Glutamatergic neuron (in vitro differentiated cells): Measurements from ENCODE around the gene COX11. TPM values are rescaled to one million over a fixed set of nuclear protein-coding genes. Genes with fewer than 3 reads are reported as not detected.

Experiments
- DNase-seq: peaks from one replicate; pipeline ENCODE4 v3.0.0; 2022
- H3K27ac Mint-ChIP-seq: one replicate; pipeline ENCODE4 v1.8.0; 2020; ENCODE audit warnings: mild to moderate bottlenecking, mixed read lengths, inconsistent platforms; ENCODE audit not compliant: unreplicated experiment
- H3K27me3 Mint-ChIP-seq: one replicate; pipeline ENCODE4 v1.8.0; 2020; ENCODE audit warnings: mild to moderate bottlenecking, moderate library complexity, mixed read lengths, inconsistent platforms; ENCODE audit not compliant: unreplicated experiment
- H3K36me3 Mint-ChIP-seq: one replicate; pipeline ENCODE4 v1.8.0; 2020; ENCODE audit warnings: mild to moderate bottlenecking, mixed read lengths, inconsistent platforms; ENCODE audit not compliant: unreplicated experiment
- H3K4me1 Mint-ChIP-seq: one replicate; pipeline ENCODE4 v1.8.0; 2020; ENCODE audit warnings: mild to moderate bottlenecking, low read depth, mixed read lengths, inconsistent platforms; ENCODE audit not compliant: unreplicated experiment
- H3K4me3 Mint-ChIP-seq: one replicate; pipeline ENCODE4 v1.8.0; 2020; ENCODE audit warnings: mild to moderate bottlenecking, mixed read lengths, inconsistent platforms; ENCODE audit not compliant: unreplicated experiment
- H3K9me3 Mint-ChIP-seq: one replicate; pipeline ENCODE4 v1.8.0; 2020; ENCODE audit warnings: mild to moderate bottlenecking, moderate library complexity, mixed read lengths, inconsistent platforms; ENCODE audit not compliant: unreplicated experiment
- CTCF ChIP-seq: fragments of 200-600 bp; sonication (generic); IDR thresholded peaks from one replicate; pipeline ENCODE4 v1.5.0; 2021; ENCODE audit not compliant: partially characterized antibody, unreplicated experiment
- total RNA-seq: library from RNA; stranded (reverse); fragmentation: NEBNext Ultra II Directional; extraction: Animal tissue kit (Norgen Biotek cat#: 25700); gene quantifications from one replicate; pipeline ENCODE4 v1.2.1, GENCODE V29; 2021; ENCODE audit not compliant: unreplicated experiment

The COX11 gene
- total RNA-seq, 1 donor from 2014 or later, result 64.4 TPM

- Mint-ChIP-seq H3K4me3 (no peak overlapping the region), H3K27me3 (peaks cover 2% of the 10 kb centered on the region), H3K4me1 (no peaks in the 10 kb centered on the region), H3K36me3 (no peaks in the 10 kb centered on the region), H3K27ac (no peak overlapping the region), H3K9me3 (no peaks in the 10 kb centered on the region)
- TF ChIP-seq CTCF, result no peak
- no peak for DNase-seq
Observed at GRCh38 chr17:54933921-54934320, 34.5 kb downstream of the COX11 start.

- peaks cover 1% of the 10 kb centered on the region for H3K4me1 Mint-ChIP-seq
- no peak overlapping the region for H3K4me3 Mint-ChIP-seq
- no peak overlapping the region for H3K27ac Mint-ChIP-seq
- TF ChIP-seq CTCF, result no peak
- DNase-seq, result no peak
- no peaks in the 10 kb centered on the region for H3K36me3 Mint-ChIP-seq
- peaks cover 2% of the 10 kb centered on the region for H3K27me3 Mint-ChIP-seq
- H3K9me3 Mint-ChIP-seq, result no peaks in the 10 kb centered on the region
Observed at GRCh38 chr17:54932711-54933110, 35.7 kb downstream of the COX11 start.

- Mint-ChIP-seq H3K4me1 (peaks cover 4% of the 10 kb centered on the region), H3K36me3 (no peaks in the 10 kb centered on the region), H3K9me3 (peaks cover 2% of the 10 kb centered on the region), H3K4me3 (no peak overlapping the region), H3K27me3 (peaks cover 2% of the 10 kb centered on the region), H3K27ac (no peak overlapping the region)
- no peak for DNase-seq
- TF ChIP-seq CTCF, result no peak
Observed at GRCh38 chr17:54927525-54927924, 40.9 kb downstream of the COX11 start.

- no peak overlapping the region for H3K4me3 Mint-ChIP-seq
- H3K9me3 Mint-ChIP-seq, result peaks cover 2% of the 10 kb centered on the region
- peaks cover 4% of the 10 kb centered on the region for H3K4me1 Mint-ChIP-seq
- DNase-seq, result no peak
- peaks cover 2% of the 10 kb centered on the region for H3K27me3 Mint-ChIP-seq
- H3K36me3 Mint-ChIP-seq, result no peaks in the 10 kb centered on the region
- no peak overlapping the region for H3K27ac Mint-ChIP-seq
- no peak for TF ChIP-seq CTCF
Observed at GRCh38 chr17:54924405-54924804, 44.0 kb downstream of the COX11 start.

DNA sequence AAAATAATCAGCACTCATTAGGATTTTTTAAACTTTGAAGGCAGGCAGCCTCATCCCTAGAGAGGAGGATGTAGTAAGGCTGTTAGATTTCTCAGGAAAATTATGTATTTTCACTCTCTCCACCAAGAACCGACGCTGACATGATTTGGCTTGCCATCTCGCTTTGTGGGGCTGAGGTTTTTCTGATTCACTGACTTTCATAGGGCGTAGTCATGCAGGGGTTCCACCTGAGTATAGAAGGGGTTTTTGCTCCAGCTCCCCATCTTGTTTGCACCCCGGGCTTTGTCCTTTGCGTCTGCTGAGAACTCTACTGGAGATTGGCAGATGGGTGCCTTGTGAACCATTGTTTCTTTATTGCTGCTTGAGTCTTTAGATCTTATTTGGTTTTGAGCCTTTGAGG, 47.6 kb downstream of the COX11 start:
- TF ChIP-seq CTCF, result no peak
- no peak overlapping the region for H3K4me3 Mint-ChIP-seq
- DNase-seq, result no peak
- peaks cover under 1% of the 10 kb centered on the region for H3K27me3 Mint-ChIP-seq
- no peaks in the 10 kb centered on the region for H3K4me1 Mint-ChIP-seq
- no peaks in the 10 kb centered on the region for H3K36me3 Mint-ChIP-seq
- H3K27ac Mint-ChIP-seq, result no peak overlapping the region
- peaks cover 2% of the 10 kb centered on the region for H3K9me3 Mint-ChIP-seq
